MM.1S (cell line): ENCODE data around the gene DTX4.

ENCODE experiments used
- CTCF ChIP-seq: fragments of 300-600 bp; sonication (generic); IDR thresholded peaks from 2 replicates; pipeline ENCODE4 v1.5.1; 2016; ENCODE audit warnings: antibody characterized with exemption, low read length, mixed read lengths
- EZH2 ChIP-seq: fragments of 300-600 bp; sonication (generic); optimal IDR thresholded peaks from 2 replicates; pipeline ENCODE3; 2017; ENCODE audit warnings: low read depth, mild to moderate bottlenecking, antibody characterized with exemption, low read length, mixed read lengths

- TF ChIP-seq CTCF (no peak), EZH2 (no peak)
Observed at GRCh38 chr11:59187587-59187986, 15.7 kb downstream of the DTX4 start.
